Ovary (tissue), 9 donors: Measurements from ENCODE around the gene SMPDL3B. TPM values are rescaled to one million over a fixed set of nuclear protein-coding genes. Genes with fewer than 3 reads are reported as not detected.

Experiments
- DNase-seq, 5 donors: peaks; one replicate each; pipeline ENCODE4 v3.0.0-alpha.2; 2019 to 2020
- H3K27ac ChIP-seq, 2 donors: fragments of 200-600 bp; one replicate each; pipeline versions ENCODE4 v1.5.1 to v1.8.0; 2019 to 2022
- H3K27me3 ChIP-seq: fragments of 200-600 bp; one replicate; pipeline ENCODE4 v1.8.0; 2022
- H3K36me3 ChIP-seq: fragments of 200-600 bp; sonication (generic); one replicate; pipeline ENCODE4 v1.5.1; 2019
- H3K4me1 ChIP-seq: one replicate; pipeline ENCODE4 v1.8.1; 2013; ENCODE audit warnings: mild to moderate bottlenecking, moderate library complexity; ENCODE audit not compliant: insufficient read depth
- H3K4me3 ChIP-seq: fragments of 200-600 bp; sonication (generic); one replicate; pipeline ENCODE4 v1.5.1; 2017
- H3K9me3 ChIP-seq, 2 donors: fragments of 200-600 bp in 1 of 2; sonication (generic) in 1 of 2; one replicate each; pipeline versions ENCODE4 v1.5.1 to v1.8.1; 2013 to 2019; ENCODE audit warnings: mild to moderate bottlenecking in 1 of 2, moderate library complexity in 1 of 2
- CTCF ChIP-seq, 3 donors: fragments of 450-650 bp in 2 of 3; fragments of 200-600 bp in 1 of 3; IDR thresholded peaks; one replicate each; pipeline versions ENCODE4 v1.5.1 to v1.8.0; 2016 to 2022; ENCODE audit warnings: antibody characterized with exemption in 3 of 3, mild to moderate bottlenecking in 1 of 3
- EP300 ChIP-seq: sonication (generic); formaldehyde crosslinking; IDR thresholded peaks from one replicate; pipeline ENCODE4 v1.6.1; 2017; ENCODE audit warnings: antibody characterized with exemption
- POLR2A ChIP-seq: fragments of 450-650 bp; IDR thresholded peaks from one replicate; pipeline ENCODE4 v1.6.1; 2017; ENCODE audit warnings: antibody characterized with exemption, mild to moderate bottlenecking, moderate library complexity
- WGBS, 3 donors: extraction: QIAGEN DNeasy Blood & Tissue Kit in 1 of 3; methylation state at CpG; one replicate each; pipeline versions ENCODE4 v1.1.5 to v1.1.7; 2013 to 2017; 5-methylcytosine and 5-hydroxymethylcytosine counted together
- intact Hi-C, 4 donors: fragments of 100-400 bp; cut with DNase I; formaldehyde crosslinking; loops; one replicate each; pipeline versions ENCODE4 v1.11.0 to v1.15.1; 2022 to 2023
- polyA plus RNA-seq, 2 donors: library from polyadenylated mRNA; stranded (reverse); fragments of 200-250 nt in 1 of 2; fragments of 350-450 nt in 1 of 2; fragmentation: Illumina TruSeq in 1 of 2; extraction: RNeasy Lipid Tissue Mini Kit (QIAGEN cat#74804) in 1 of 2; gene quantifications; one replicate each; pipeline ENCODE4 v1.2.3, GENCODE V29; 2013 to 2014
- total RNA-seq, 7 donors: library from RNA; depleted of rRNA in 2 of 7; stranded (reverse); fragments of >200 nt in 2 of 7; fragmentation: NEBNext Ultra II Directional in 3 of 7; extraction: Animal tissue kit (Norgen Biotek cat#: 25700) in 3 of 7; gene quantifications; one replicate each; pipeline versions ENCODE4 v1.1.0 to v1.2.4, GENCODE V29; 2016 to 2023
- donor health status: DM: no; HTN: no; CAD: no; lungs with moderate emphysema.
- donor health status: DM: no; HTN: no; CAD: no.
- donor health status: Bipolar disorder and iron deficiency.
- donor health status: DM: yes; HTN: yes; CAD: no.
- donor health status: DM: no; HTN: no; CAD: no.
- donor health status: DM: yes; HTN: yes; CAD: no.

The SMPDL3B gene
- total and polyA plus RNA-seq, 9 donors: 0.23 to 21.1 (median 0.74) TPM; not detected in 2

GRCh38 chr1:27886744-27887143 is 48.1 kb upstream of the SMPDL3B start:
- no peaks in the 10 kb centered on the region for H3K27me3 ChIP-seq
- no peaks in the 10 kb centered on the region for H3K4me1 ChIP-seq
- no peaks in the 10 kb centered on the region for H3K36me3 ChIP-seq
- no peaks in the 10 kb centered on the region for H3K9me3 ChIP-seq
- DNase-seq: no peak
- no peak overlapping the region for H3K4me3 ChIP-seq
- 78 to 88% (median 86%) methylated on average over 3 of the region's 3 CpGs for WGBS, 3 donors
- intact Hi-C loops: no loop called here
- H3K27ac ChIP-seq: no peak overlapping the region
- TF ChIP-seq CTCF (IDR thresholded peaks at IDR 0.05): no peak

- Histone ChIP-seq H3K36me3 (no peaks in the 10 kb centered on the region), H3K27me3 (no peaks in the 10 kb centered on the region), H3K9me3 (no peaks in the 10 kb centered on the region), H3K4me3 (no peak overlapping the region), H3K4me1 (no peaks in the 10 kb centered on the region), H3K27ac (no peak overlapping the region)
- whole genome bisulfite sequencing, 3 donors: 84 to 92% (median 86%) methylated on average over 8 of the region's 8 CpGs
- TF ChIP-seq CTCF (IDR thresholded peaks at IDR 0.05) (no peak), EP300 (no peak), POLR2A (no peak)
- DNase-seq: no peak
- intact Hi-C loops: no loop called here
Measured at GRCh38 chr1:27887215-27888021, 47.4 kb upstream of the SMPDL3B start.

GRCh38 chr1:27889506-27889905 is 45.3 kb upstream of the SMPDL3B start:
- no peak overlapping the region for H3K4me3 ChIP-seq
- DNase-seq: no peak
- intact Hi-C loops: no loop called here
- no peaks in the 10 kb centered on the region for H3K4me1 ChIP-seq
- H3K36me3 ChIP-seq: no peaks in the 10 kb centered on the region
- WGBS, 3 donors: 88 to 95% (median 95%) methylated on average over 3 of the region's 3 CpGs
- H3K9me3 ChIP-seq: no peaks in the 10 kb centered on the region
- TF ChIP-seq POLR2A (no peak), EP300 (no peak), CTCF (IDR thresholded peaks at IDR 0.05) (no peak)
- no peaks in the 10 kb centered on the region for H3K27me3 ChIP-seq
- no peak overlapping the region for H3K27ac ChIP-seq

- 81 to 83% (median 82%) methylated on average over 7 of the region's 7 CpGs for WGBS, 3 donors
- H3K9me3 ChIP-seq: no peaks in the 10 kb centered on the region
- H3K4me3 ChIP-seq: no peak overlapping the region
- no peak overlapping the region for H3K27ac ChIP-seq
- intact Hi-C loops: no loop called here
- H3K4me1 ChIP-seq: no peaks in the 10 kb centered on the region
- no peaks in the 10 kb centered on the region for H3K36me3 ChIP-seq
- TF ChIP-seq EP300 (peak; percentile 54), POLR2A (no peak), CTCF (IDR thresholded peaks at IDR 0.05) (no peak)
- no peaks in the 10 kb centered on the region for H3K27me3 ChIP-seq
- DNase-seq: no peak
Measured at GRCh38 chr1:27891196-27891889, 43.5 kb upstream of the SMPDL3B start.
